Activated B cell treated with CpG ODN at 0.5 μM for 24 hours (primary cell): Measurements from ENCODE around the gene MAML2. TPM values are rescaled to one million over a fixed set of nuclear protein-coding genes. Genes with fewer than 3 reads are reported as not detected.

Source experiments
- ATAC-seq: fragments of 200-7000 bp; cut with Tn5 transposase; one replicate; pipeline ENCODE4 v1.10.0; 2021; ENCODE audit warnings: low read depth, mild to moderate bottlenecking, moderate library complexity
- CTCF ChIA-PET: fragments of 350-600 bp; sonication (Branson Sonifier 250); formaldehyde crosslinking; loops from one replicate; lab custom pipeline; 2021; ENCODE audit warnings: antibody characterized with exemption; lab: Charles Lee
- POLR2A ChIA-PET: fragments of 350-600 bp; sonication (Branson Sonifier 250); formaldehyde crosslinking; loops from one replicate; lab custom pipeline; 2021; ENCODE audit warnings: antibody characterized with exemption; lab: Charles Lee
- DNase-seq: peaks from one replicate; pipeline ENCODE4 v3.0.0; 2022
- H3K27ac Mint-ChIP-seq: one replicate; pipeline ENCODE4 v1.8.0; 2020; ENCODE audit warnings: mixed read lengths
- H3K27me3 Mint-ChIP-seq: one replicate; pipeline ENCODE4 v1.8.0; 2021; ENCODE audit warnings: mixed read lengths
- H3K36me3 Mint-ChIP-seq: one replicate; pipeline ENCODE4 v1.8.0; 2021; ENCODE audit warnings: low read depth, mixed read lengths
- H3K4me1 Mint-ChIP-seq: one replicate; pipeline ENCODE4 v1.8.0; 2021; ENCODE audit warnings: mixed read lengths
- H3K4me3 Mint-ChIP-seq: one replicate; pipeline ENCODE4 v1.8.0; 2020; ENCODE audit warnings: mild to moderate bottlenecking, mixed read lengths
- H3K9me3 Mint-ChIP-seq: one replicate; pipeline ENCODE4 v1.8.0; 2020; ENCODE audit warnings: mixed read lengths
- intact Hi-C: fragments of 100-400 bp; cut with micrococcal nuclease; formaldehyde crosslinking; loops from one replicate; pipeline ENCODE4 v1.15.1; 2024
- total RNA-seq: library from RNA; stranded (reverse); gene quantifications from 2 replicates; pipeline ENCODE4 v1.2.3, GENCODE V29; 2022
- TF ChIP-seq, protein P1 (sequence below): fragments of 200-600 bp; IDR thresholded peaks from one replicate; pipeline ENCODE4 v1.8.0; 2022; ENCODE audit warnings: antibody characterized with exemption, mild to moderate bottlenecking

MAML2 gene
- total RNA-seq, 1 donor from 2014 or later, result 24.8 TPM

DNA sequence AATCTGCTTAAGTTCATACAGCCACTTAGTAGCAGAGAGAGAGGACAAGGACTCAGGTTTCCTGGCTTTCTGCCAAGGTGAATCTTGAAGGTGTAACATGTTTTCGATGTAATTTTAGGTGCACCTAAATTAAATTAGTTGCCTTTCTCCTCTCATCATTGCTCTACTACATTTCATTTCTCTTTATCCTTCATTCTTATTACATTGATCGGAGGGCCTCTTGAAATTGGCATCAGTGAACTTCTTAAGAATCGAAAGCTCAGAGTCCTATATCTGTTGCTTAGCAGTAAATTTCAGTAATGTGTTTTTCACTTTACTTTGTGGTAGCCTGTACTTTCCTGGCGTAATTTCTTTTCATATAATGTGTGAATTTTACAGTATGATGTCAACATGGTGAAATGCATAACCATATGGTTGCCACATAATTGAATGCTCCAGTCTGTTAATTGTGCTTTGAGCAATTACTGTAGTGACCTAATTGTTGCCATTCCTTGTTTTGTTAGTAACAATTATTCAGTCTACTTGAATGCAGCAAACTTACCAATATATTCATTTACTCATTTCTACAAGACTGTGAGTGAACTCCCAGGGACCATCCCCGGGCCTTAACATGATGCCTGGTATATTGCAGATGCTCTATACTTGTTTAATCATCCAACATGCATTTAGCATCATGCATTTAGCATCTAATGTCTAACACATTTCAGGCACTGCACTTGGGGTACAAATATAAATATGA lies 138.1 kb downstream of the MAML2 start:
- Mint-ChIP-seq H3K4me1 (peaks cover 59% of the 10 kb centered on the region), H3K36me3 (peaks cover 3% of the 10 kb centered on the region), H3K27ac (no peak overlapping the region), H3K9me3 (no peaks in the 10 kb centered on the region), H3K27me3 (no peaks in the 10 kb centered on the region), H3K4me3 (no peak overlapping the region)
- DNase-seq (no peak), ATAC-seq (no peak)
- intact Hi-C loops, result loop anchor here (1.0 kb wide), 1 partner anchor 10 kb away; no protein-coding TSS in a partner anchor
- CTCF ChIA-PET, result no interaction called here
- TF ChIP-seq, protein P1, sequence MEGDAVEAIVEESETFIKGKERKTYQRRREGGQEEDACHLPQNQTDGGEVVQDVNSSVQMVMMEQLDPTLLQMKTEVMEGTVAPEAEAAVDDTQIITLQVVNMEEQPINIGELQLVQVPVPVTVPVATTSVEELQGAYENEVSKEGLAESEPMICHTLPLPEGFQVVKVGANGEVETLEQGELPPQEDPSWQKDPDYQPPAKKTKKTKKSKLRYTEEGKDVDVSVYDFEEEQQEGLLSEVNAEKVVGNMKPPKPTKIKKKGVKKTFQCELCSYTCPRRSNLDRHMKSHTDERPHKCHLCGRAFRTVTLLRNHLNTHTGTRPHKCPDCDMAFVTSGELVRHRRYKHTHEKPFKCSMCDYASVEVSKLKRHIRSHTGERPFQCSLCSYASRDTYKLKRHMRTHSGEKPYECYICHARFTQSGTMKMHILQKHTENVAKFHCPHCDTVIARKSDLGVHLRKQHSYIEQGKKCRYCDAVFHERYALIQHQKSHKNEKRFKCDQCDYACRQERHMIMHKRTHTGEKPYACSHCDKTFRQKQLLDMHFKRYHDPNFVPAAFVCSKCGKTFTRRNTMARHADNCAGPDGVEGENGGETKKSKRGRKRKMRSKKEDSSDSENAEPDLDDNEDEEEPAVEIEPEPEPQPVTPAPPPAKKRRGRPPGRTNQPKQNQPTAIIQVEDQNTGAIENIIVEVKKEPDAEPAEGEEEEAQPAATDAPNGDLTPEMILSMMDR, result no peak
- POLR2A ChIA-PET, result no interaction called here

DNA sequence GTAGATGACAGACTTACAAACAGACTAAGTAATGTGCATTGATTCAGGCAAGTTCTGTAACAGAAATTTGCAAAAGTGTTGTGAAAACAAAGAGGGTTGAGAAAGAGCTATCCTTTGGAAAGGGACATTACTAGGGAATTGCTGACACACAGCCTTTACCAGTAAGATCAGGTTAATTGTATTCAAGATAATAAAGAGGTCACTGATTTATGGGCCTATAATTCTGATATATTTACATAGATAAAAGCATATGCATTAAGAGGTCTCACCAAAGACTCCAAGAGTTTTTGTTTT lies 138.7 kb downstream of the MAML2 start:
- CTCF ChIA-PET, result no interaction called here
- Mint-ChIP-seq H3K36me3 (peaks cover 9% of the 10 kb centered on the region), H3K4me3 (no peak overlapping the region), H3K27me3 (no peaks in the 10 kb centered on the region), H3K4me1 (peaks cover 65% of the 10 kb centered on the region), H3K27ac (no peak overlapping the region), H3K9me3 (no peaks in the 10 kb centered on the region)
- TF ChIP-seq, protein P1, result no peak
- intact Hi-C loops, result loop anchor here (1.0 kb wide), 1 partner anchor 11 kb away; no protein-coding TSS in a partner anchor
- DNase-seq (no peak), ATAC-seq (no peak)
- POLR2A ChIA-PET, result no interaction called here

DNA sequence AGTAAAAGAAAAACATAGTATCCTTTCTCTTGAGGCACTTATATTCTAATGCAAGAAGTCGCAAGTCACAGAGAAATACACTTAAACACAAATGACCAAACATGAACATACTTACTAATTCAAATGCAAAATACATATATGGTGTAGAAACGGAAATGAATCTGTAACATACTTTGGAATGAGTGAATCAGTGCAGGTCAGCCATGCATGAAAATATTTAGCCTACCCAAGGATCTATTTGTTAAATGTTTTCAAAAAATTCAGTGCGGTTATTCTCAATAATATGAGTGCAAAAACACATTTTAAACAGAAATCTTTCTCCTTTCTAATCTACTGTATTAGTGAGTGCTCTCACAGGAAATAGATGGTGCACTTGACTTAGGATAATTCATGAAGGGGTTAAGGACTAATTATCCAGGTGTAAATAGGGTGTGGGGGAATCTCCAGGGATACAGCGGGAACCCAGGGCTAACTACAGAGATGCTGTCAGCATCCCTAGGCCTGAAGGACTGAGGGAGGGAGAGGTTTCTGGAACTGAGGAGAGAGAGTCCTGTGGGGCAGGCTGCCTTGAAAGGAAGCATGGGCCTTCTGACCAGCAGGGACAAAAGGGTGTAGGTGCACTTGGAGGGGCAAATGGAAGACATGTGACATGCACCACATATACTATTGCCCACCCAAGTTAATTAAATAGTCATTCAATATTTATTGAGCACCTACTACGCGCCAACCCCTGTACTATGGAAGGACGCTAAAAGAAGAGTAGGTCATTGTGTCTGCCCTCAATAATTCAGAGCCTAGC lies 139.2 kb downstream of the MAML2 start:
- Mint-ChIP-seq H3K4me1 (peaks cover 64% of the 10 kb centered on the region), H3K36me3 (peaks cover 9% of the 10 kb centered on the region), H3K4me3 (no peak overlapping the region), H3K9me3 (no peaks in the 10 kb centered on the region), H3K27me3 (no peaks in the 10 kb centered on the region), H3K27ac (peak overlapping the region; percentile 10)
- intact Hi-C loops, result loop anchor here (1.0 kb wide), 1 partner anchor 12 kb away; no protein-coding TSS in a partner anchor
- CTCF ChIA-PET, result no interaction called here
- DNase-seq, result no peak
- POLR2A ChIA-PET, result no interaction called here
- no peak for ATAC-seq
- TF ChIP-seq, protein P1, result no peak

DNA sequence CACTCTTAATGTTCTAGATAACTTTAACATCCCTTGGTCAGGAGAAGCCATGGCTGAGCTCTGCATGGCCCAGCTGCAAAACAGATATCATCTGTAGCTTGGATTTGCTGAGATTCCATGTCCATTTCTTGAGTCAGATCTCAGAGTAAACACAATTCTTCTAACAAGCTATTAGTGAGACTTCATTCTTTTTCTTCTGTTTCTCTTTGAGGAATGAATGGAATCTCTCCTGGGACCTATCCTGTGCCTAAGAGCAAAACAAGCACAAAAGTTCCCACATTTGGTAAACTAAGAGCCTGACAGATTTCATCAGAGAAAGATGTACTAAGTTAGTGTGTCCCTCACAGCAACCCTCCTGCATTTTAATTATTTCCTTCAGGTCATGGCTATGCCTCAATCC lies 142.8 kb downstream of the MAML2 start:
- no peaks in the 10 kb centered on the region for H3K9me3 Mint-ChIP-seq
- no peak overlapping the region for H3K27ac Mint-ChIP-seq
- intact Hi-C loops, result no loop called here
- no peak overlapping the region for H3K4me3 Mint-ChIP-seq
- POLR2A ChIA-PET, result interaction anchor here (0.9 kb wide), 1 partner anchor 43 kb away, joined by 3 read pairs; no protein-coding TSS in a partner anchor
- peaks cover 6% of the 10 kb centered on the region for H3K36me3 Mint-ChIP-seq
- peaks cover 63% of the 10 kb centered on the region for H3K4me1 Mint-ChIP-seq
- TF ChIP-seq, protein P1, result no peak
- CTCF ChIA-PET, result no interaction called here
- ATAC-seq, result no peak
- no peak for DNase-seq
- no peaks in the 10 kb centered on the region for H3K27me3 Mint-ChIP-seq

DNA sequence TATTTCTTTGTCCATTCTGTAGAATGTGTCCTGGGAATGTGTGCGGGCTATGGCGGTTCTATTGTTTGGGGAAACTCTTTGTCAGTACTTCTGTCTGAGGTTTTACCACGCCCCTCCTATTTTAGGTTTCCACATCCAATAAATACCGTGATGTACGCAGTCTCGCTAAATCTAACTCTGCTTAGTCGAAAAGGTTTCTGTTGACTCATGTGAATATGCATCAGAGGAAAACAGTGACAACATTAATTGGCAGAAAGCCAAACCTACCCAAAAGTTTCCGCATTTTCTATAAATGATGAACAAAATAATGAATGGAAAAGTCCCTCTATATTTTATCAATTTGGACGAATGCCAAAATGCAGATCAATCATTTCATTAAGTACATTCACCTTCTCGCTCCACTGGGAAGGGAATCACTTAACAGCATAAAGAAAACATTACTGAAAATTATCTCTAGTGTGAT lies 143.4 kb downstream of the MAML2 start:
- Mint-ChIP-seq H3K4me1 (peaks cover 63% of the 10 kb centered on the region), H3K36me3 (peaks cover 6% of the 10 kb centered on the region), H3K27me3 (no peaks in the 10 kb centered on the region), H3K4me3 (no peak overlapping the region), H3K9me3 (no peaks in the 10 kb centered on the region), H3K27ac (no peak overlapping the region)
- DNase-seq (no peak), ATAC-seq (no peak)
- intact Hi-C loops, result loop anchor here (2.0 kb wide), 1 partner anchor 15 kb away; no protein-coding TSS in a partner anchor
- TF ChIP-seq, protein P1, result no peak
- POLR2A ChIA-PET, result interaction anchor here (0.9 kb wide), 1 partner anchor 43 kb away, joined by 3 read pairs; no protein-coding TSS in a partner anchor
- CTCF ChIA-PET, result no interaction called here
